ENCODE results near the gene PLEK.
"Not testable (repeated sequence)": the region's sequence is repeated elsewhere in the genome, so short reads cannot be mapped to it uniquely, and the experiment has no call there.

Gene PLEK

GRCh38 chr2:68371581-68371980 is 6.5 kb downstream of the PLEK start:
- Histone ChIP-seq H3K4me3 (replicated peaks; ENCODE audit: low read depth, low read length) (0 out of 2 replicates have a peak overlapping the region, but pooled peaks have one; percentile 8), H3K36me3 (ENCODE audit: control insufficient read depth, insufficient read depth, low read length) (peaks cover 1% of the 10 kb centered on the region), H3K27me3 (replicated peaks; ENCODE audit: control insufficient read depth, insufficient read depth, low read length) (no peaks in the 10 kb centered on the region)
- TF ChIP-seq CTCF (IDR thresholded peaks at IDR 0.05; ENCODE audit: insufficient read depth, low read length, poor library complexity, severe bottlenecking): no peak
- no peak for DNase-seq (ENCODE audit: extremely low read depth, insufficient read length)

DNA sequence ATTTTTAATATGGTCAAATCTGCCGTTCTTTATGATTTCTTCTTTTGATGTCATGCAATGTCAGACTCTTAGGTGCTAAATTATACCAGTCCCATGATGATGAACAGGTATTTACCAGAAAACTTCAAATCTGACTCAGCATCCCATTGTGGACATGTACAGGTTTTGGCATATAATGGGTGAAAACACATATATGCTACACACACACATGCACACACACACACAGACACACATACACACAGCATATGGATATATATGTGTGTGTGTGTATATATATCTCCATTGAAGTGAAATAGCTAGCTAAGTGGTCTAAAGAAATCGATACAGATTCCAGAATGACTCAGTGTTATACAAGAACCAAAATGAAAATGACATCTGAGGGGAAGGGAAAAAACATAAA is 7.4 kb downstream of the PLEK start:
- DNase-seq (ENCODE audit: extremely low read depth, insufficient read length): no peak
- TF ChIP-seq CTCF (IDR thresholded peaks at IDR 0.05; ENCODE audit: insufficient read depth, low read length, poor library complexity, severe bottlenecking): no peak
- no peaks in the 10 kb centered on the region for H3K27me3 ChIP-seq (replicated peaks; ENCODE audit: control insufficient read depth, insufficient read depth, low read length)
- peak overlapping the region; percentile 17; the same call in 1 of the 2 replicates for H3K4me3 ChIP-seq (replicated peaks; ENCODE audit: low read depth, low read length)
- peaks cover 1% of the 10 kb centered on the region for H3K36me3 ChIP-seq (ENCODE audit: control insufficient read depth, insufficient read depth, low read length)

DNA sequence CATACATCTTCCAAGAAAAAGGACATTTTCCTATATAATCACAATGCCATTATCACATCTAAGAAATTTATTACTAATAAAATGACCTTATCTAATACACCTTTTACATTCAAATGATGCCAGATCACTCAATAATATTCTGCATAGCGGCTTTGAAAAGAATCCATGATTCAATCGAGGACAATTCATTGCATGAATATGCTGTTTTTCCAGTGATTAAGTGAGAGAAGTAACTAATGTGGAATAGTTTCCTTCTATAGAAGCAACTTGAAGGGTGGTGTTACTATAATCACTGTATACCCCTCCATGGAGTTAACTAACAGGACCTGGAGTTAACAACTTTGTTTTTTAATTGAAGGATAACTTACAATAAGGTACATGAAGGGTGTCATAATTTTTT is 9.1 kb downstream of the PLEK start:
- no peak overlapping the region for H3K4me3 ChIP-seq (replicated peaks; ENCODE audit: low read depth, low read length)
- H3K36me3 ChIP-seq (ENCODE audit: control insufficient read depth, insufficient read depth, low read length): peaks cover 1% of the 10 kb centered on the region
- TF ChIP-seq CTCF (IDR thresholded peaks at IDR 0.05; ENCODE audit: insufficient read depth, low read length, poor library complexity, severe bottlenecking): no peak
- no peaks in the 10 kb centered on the region for H3K27me3 ChIP-seq (replicated peaks; ENCODE audit: control insufficient read depth, insufficient read depth, low read length)
- DNase-seq (ENCODE audit: extremely low read depth, insufficient read length): no peak

- no peak for DNase-seq (ENCODE audit: extremely low read depth, insufficient read length)
- Histone ChIP-seq H3K27me3 (replicated peaks; ENCODE audit: control insufficient read depth, insufficient read depth, low read length) (no peaks in the 10 kb centered on the region), H3K4me3 (replicated peaks; ENCODE audit: low read depth, low read length) (no peak overlapping the region), H3K36me3 (ENCODE audit: control insufficient read depth, insufficient read depth, low read length) (peaks cover 8% of the 10 kb centered on the region)
- no peak for TF ChIP-seq CTCF (IDR thresholded peaks at IDR 0.05; ENCODE audit: insufficient read depth, low read length, poor library complexity, severe bottlenecking)
These were observed 10.5 kb downstream of the PLEK start for GRCh38 chr2:68375582-68375981.

GRCh38 chr2:68377137-68377780 is 12.2 kb downstream of the PLEK start:
- H3K27me3 ChIP-seq (replicated peaks; ENCODE audit: control insufficient read depth, insufficient read depth, low read length): no peaks in the 10 kb centered on the region
- peaks cover 20% of the 10 kb centered on the region for H3K36me3 ChIP-seq (ENCODE audit: control insufficient read depth, insufficient read depth, low read length)
- no peak for TF ChIP-seq CTCF (IDR thresholded peaks at IDR 0.05; ENCODE audit: insufficient read depth, low read length, poor library complexity, severe bottlenecking)
- no peak overlapping the region; the same call in 1 of the 2 replicates for H3K4me3 ChIP-seq (replicated peaks; ENCODE audit: low read depth, low read length)
- no peak for DNase-seq (ENCODE audit: extremely low read depth, insufficient read length)

DNA sequence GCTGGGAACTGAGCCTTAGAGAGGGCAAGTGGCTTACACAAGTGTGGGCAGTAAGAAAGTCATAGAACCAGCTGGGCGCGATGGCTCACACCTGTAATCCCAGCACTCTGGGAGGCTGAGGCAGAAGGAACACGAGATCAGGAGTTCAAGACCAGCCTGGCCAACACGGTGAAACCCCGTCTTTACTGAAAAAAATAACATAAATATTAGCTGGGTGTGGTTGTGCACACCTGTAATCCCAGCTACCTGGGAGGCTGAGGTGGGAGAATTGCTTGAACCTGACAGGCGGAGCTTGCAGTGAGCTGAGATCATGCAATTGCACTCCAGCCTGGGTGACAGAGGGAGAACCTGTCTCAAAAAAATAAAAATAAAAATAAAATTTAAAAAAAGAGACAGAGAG is 13.7 kb downstream of the PLEK start:
- H3K27me3 ChIP-seq (replicated peaks; ENCODE audit: control insufficient read depth, insufficient read depth, low read length); DNase-seq (ENCODE audit: extremely low read depth, insufficient read length); H3K4me3 ChIP-seq (replicated peaks; ENCODE audit: low read depth, low read length): not testable (repeated sequence)
- peaks cover 26% of the 10 kb centered on the region for H3K36me3 ChIP-seq (ENCODE audit: control insufficient read depth, insufficient read depth, low read length)

Measured in GM06990 (cell line).